PC-9 (cell line): ENCODE results near the gene ASB10. TPM values are rescaled to one million over a fixed set of nuclear protein-coding genes. Genes with fewer than 3 reads are reported as not detected.

ENCODE experiments used
- BruUV-seq: library from RNA; stranded (reverse); fragments of 400-500 nt; replicated peaks from 2 replicates; lab custom pipeline; 2021; lab: Mats Ljungman, UMichigan
- CTCF ChIA-PET: fragments of 300-600 bp; sonication (Branson Sonifier 250); formaldehyde crosslinking; loops from one replicate; lab custom pipeline; 2022; ENCODE audit warnings: antibody characterized with exemption; lab: Charles Lee
- POLR2A ChIA-PET: fragments of 300-600 bp; sonication (Branson Sonifier 250); formaldehyde crosslinking; loops from one replicate; lab custom pipeline; 2022; ENCODE audit warnings: antibody characterized with exemption; ENCODE audit not compliant: unreplicated experiment; lab: Charles Lee
- DNase-seq, 2 experiments: peaks; one replicate each; pipeline versions ENCODE4 v3.0.0 to v3.0.0-alpha.2; 2015 to 2022; ENCODE audit warnings: mixed read lengths in 1 of 2
- H2AFZ ChIP-seq: fragments of 200-600 bp; sonication (generic); 2 replicates; pipeline ENCODE4 v1.8.1; 2017; ENCODE audit warnings: antibody characterized with exemption
- H3F3A ChIP-seq: fragments of 200-600 bp; sonication (generic); 2 replicates; pipeline ENCODE4 v1.8.1; 2017; ENCODE audit warnings: antibody characterized with exemption, mild to moderate bottlenecking, low read depth; ENCODE audit not compliant: insufficient read depth
- H3K27ac ChIP-seq: fragments of 200-600 bp; sonication (generic); 2 replicates; pipeline ENCODE4 v1.6.1; 2016; ENCODE audit warnings: mixed run types
- H3K27me3 ChIP-seq: fragments of 200-600 bp; sonication (generic); 2 replicates; pipeline ENCODE4 v1.6.1; 2016; ENCODE audit warnings: low read depth, mixed run types; ENCODE audit not compliant: insufficient read depth
- H3K36me3 ChIP-seq: fragments of 200-600 bp; sonication (generic); 2 replicates; pipeline ENCODE4 v1.6.1; 2016; ENCODE audit warnings: low read depth, mixed run types
- H3K4me1 ChIP-seq: fragments of 200-600 bp; sonication (generic); replicated peaks from 2 replicates; pipeline ENCODE4 v1.6.1; 2016; ENCODE audit warnings: mixed run types; ENCODE audit not compliant: insufficient read depth
- H3K4me2 ChIP-seq: fragments of 200-600 bp; sonication (generic); 2 replicates; pipeline ENCODE4 v1.6.1; 2017; ENCODE audit warnings: mixed run types
- H3K4me3 ChIP-seq: fragments of 200-600 bp; sonication (generic); 2 replicates; pipeline ENCODE4 v1.6.1; 2016; ENCODE audit warnings: mixed run types
- H3K79me2 ChIP-seq: fragments of 200-600 bp; sonication (generic); 2 replicates; pipeline ENCODE4 v1.6.1; 2017; ENCODE audit warnings: low read depth, mixed run types
- H3K9me2 ChIP-seq: fragments of 200-600 bp; sonication (generic); 2 replicates; pipeline ENCODE4 v1.8.1; 2017; ENCODE audit warnings: mild to moderate bottlenecking; ENCODE audit not compliant: insufficient read depth
- H3K9me3 ChIP-seq: fragments of 200-600 bp; sonication (generic); 2 replicates; pipeline ENCODE4 v1.8.1; 2016; ENCODE audit warnings: low read depth; ENCODE audit not compliant: insufficient read depth
- H4K20me1 ChIP-seq: fragments of 200-600 bp; sonication (generic); 2 replicates; pipeline ENCODE4 v1.8.1; 2017; ENCODE audit not compliant: insufficient read depth
- EZH2 ChIP-seq: fragments of 200-600 bp; sonication (generic); IDR thresholded peaks from 2 replicates; pipeline ENCODE4 v1.8.0; 2017; ENCODE audit warnings: antibody characterized with exemption, low read depth
- intact Hi-C: fragments of 100-400 bp; cut with micrococcal nuclease; formaldehyde crosslinking; loops from one replicate; pipeline ENCODE4 v1.10.0; 2022; ENCODE audit not compliant: unreplicated experiment
- total RNA-seq: library from RNA; stranded (reverse); gene quantifications from 2 replicates; pipeline ENCODE4 v1.2.3, GENCODE V29; 2021
- TF ChIP-seq, protein P1 (sequence below): fragments of 200-600 bp; sonication (generic); conservative IDR thresholded peaks from 2 replicates; pipeline ENCODE4 v1.6.1; 2017; ENCODE audit warnings: mixed run types, antibody characterized with exemption, mild to moderate bottlenecking, moderate library complexity

The ASB10 gene
- total RNA-seq, 1 experiment from 2014 or later = not detected

DNA sequence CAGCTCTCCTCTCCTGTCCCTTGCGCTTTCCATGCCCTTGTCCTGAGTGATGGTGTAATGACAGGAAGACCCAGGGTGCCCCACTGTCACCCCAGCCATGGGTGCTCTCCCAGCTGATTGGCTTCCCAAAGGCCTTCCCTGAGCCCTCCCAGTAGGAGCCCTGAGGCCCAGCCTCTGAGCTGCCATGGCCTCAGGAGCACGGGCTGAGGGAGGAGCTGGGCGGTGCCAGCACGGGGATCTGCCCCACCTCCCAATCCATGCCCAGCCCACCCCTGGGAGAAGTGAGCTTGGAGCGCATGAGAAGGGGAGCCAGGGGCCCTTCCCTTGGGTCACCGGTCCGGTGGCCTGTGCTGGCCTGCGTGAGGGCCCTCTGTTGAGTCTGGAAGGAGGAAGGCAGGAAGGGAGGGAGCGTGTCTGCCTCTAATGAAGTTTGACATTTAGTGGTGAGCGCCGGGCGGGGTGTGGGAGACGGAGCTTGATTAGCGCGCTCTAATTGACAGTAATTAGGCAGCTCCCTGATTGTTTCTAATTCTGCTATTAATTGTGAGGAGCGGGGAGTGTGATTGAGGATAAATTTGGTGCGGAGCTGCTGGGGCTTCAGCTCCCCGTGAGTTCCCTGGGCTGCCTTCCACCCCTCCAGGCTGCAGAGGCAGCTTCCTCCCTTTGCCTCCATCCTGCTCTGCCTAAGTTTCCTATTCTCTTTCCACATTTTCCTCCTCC is 47.8 kb downstream of the ASB10 start:
- ChIA-PET POLR2A (no interaction called here), CTCF (no interaction called here)
- H3K9me2 ChIP-seq = no peaks in the 10 kb centered on the region
- no TSS peak for BruUV-seq
- no peak overlapping the region for H2AFZ ChIP-seq
- H3K4me2 ChIP-seq = no peak overlapping the region
- no peaks in the 10 kb centered on the region for H3F3A ChIP-seq
- H3K9me3 ChIP-seq = no peaks in the 10 kb centered on the region
- no peaks in the 10 kb centered on the region for H3K27me3 ChIP-seq
- H3K4me1 ChIP-seq = no peaks in the 10 kb centered on the region
- H3K36me3 ChIP-seq = no peaks in the 10 kb centered on the region
- intact Hi-C loops = no loop called here
- H3K27ac ChIP-seq = no peak overlapping the region
- DNase-seq = no peak
- TF ChIP-seq EZH2 = no peak
- TF ChIP-seq, protein P1, sequence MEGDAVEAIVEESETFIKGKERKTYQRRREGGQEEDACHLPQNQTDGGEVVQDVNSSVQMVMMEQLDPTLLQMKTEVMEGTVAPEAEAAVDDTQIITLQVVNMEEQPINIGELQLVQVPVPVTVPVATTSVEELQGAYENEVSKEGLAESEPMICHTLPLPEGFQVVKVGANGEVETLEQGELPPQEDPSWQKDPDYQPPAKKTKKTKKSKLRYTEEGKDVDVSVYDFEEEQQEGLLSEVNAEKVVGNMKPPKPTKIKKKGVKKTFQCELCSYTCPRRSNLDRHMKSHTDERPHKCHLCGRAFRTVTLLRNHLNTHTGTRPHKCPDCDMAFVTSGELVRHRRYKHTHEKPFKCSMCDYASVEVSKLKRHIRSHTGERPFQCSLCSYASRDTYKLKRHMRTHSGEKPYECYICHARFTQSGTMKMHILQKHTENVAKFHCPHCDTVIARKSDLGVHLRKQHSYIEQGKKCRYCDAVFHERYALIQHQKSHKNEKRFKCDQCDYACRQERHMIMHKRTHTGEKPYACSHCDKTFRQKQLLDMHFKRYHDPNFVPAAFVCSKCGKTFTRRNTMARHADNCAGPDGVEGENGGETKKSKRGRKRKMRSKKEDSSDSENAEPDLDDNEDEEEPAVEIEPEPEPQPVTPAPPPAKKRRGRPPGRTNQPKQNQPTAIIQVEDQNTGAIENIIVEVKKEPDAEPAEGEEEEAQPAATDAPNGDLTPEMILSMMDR = no peak
- H3K79me2 ChIP-seq = no peaks in the 10 kb centered on the region
- H3K4me3 ChIP-seq = no peak overlapping the region
- H4K20me1 ChIP-seq = no peaks in the 10 kb centered on the region; the same call in 1 of the 2 replicates

DNA sequence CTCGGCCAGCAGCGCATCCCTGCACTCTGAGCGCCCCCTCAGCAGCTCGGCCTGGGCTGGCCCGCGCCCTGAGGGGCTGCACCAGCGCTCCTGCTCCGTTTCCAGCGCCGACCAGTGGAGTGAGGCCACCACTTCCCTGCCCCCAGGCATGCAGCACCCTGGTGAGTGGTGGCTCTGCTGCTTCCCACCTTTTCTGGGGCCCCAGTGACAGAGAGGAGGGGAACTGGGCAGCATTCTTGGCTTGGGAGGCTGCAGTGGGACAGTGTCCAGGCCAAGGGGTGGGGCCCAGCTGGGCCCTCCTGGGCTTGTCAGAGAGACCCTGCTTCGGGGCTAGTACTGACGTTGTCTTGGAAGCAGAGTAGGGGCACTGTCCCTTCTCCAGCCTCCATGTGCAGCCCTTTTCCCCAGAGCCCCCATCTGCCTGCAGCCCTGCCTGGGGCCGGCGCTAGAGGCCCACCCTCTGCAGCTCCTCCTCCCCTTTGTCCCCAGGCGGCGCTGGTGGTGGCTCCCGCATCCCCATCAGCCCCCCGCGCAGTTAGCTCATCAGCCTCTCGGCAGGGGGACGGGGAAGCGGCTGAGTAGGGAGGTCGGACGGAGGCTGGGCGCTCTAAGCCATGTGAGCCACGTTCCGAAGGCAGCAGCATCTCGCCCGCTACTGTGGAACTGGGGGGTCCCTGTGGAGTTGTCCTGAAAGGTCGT is 48.7 kb downstream of the ASB10 start:
- no peak overlapping the region for H3K4me2 ChIP-seq
- intact Hi-C loops = no loop called here
- no peak overlapping the region for H3K27ac ChIP-seq
- no TSS peak for BruUV-seq
- no peaks in the 10 kb centered on the region for H3K9me3 ChIP-seq
- POLR2A ChIA-PET = no interaction called here
- H3K79me2 ChIP-seq = no peaks in the 10 kb centered on the region
- H4K20me1 ChIP-seq = no peaks in the 10 kb centered on the region; the same call in 1 of the 2 replicates
- no peaks in the 10 kb centered on the region for H3K36me3 ChIP-seq
- H3K4me1 ChIP-seq = no peaks in the 10 kb centered on the region
- DNase-seq = no peak
- H3K27me3 ChIP-seq = no peaks in the 10 kb centered on the region
- CTCF ChIA-PET = no interaction called here
- no peak overlapping the region for H2AFZ ChIP-seq
- no peaks in the 10 kb centered on the region for H3K9me2 ChIP-seq
- no peaks in the 10 kb centered on the region for H3F3A ChIP-seq
- TF ChIP-seq, protein P1 = no peak
- no peak overlapping the region for H3K4me3 ChIP-seq

- no peak overlapping the region for H3K27ac ChIP-seq
- CTCF ChIA-PET = no interaction called here
- TF ChIP-seq, protein P1 = no peak
- no peak for TF ChIP-seq EZH2
- no peak overlapping the region for H3K4me3 ChIP-seq
- no peaks in the 10 kb centered on the region for H3K36me3 ChIP-seq
- H3K4me1 ChIP-seq = no peaks in the 10 kb centered on the region
- H3F3A ChIP-seq = no peaks in the 10 kb centered on the region
- intact Hi-C loops = no loop called here
- H2AFZ ChIP-seq = no peak overlapping the region
- DNase-seq = no peak
- H3K27me3 ChIP-seq = no peaks in the 10 kb centered on the region
- no peaks in the 10 kb centered on the region for H3K9me3 ChIP-seq
- POLR2A ChIA-PET = no interaction called here
- H3K79me2 ChIP-seq = no peaks in the 10 kb centered on the region
- no TSS peak for BruUV-seq
- no peaks in the 10 kb centered on the region; the same call in 1 of the 2 replicates for H4K20me1 ChIP-seq
- no peak overlapping the region for H3K4me2 ChIP-seq
- no peaks in the 10 kb centered on the region for H3K9me2 ChIP-seq
Measured at GRCh38 chr7:151137791-151138152, 49.3 kb downstream of the ASB10 start.
